NCI-H524 treated with DMSO at 0.1 percent for 48 hours (cell line): ENCODE results near the gene ZER1.

ENCODE experiments used
- DNase-seq: peaks from one replicate; lab custom pipeline; 2025; lab: John Stamatoyannopoulos, UW

The ZER1 gene

GRCh38 chr9:128690684-128691034, 81.1 kb downstream of the ZER1 start:
- no peak for DNase-seq

- DNase-seq: no peak
These were observed 81.7 kb downstream of the ZER1 start for GRCh38 chr9:128689820-128690683.

GRCh38 chr9:128689293-128689774, 82.4 kb downstream of the ZER1 start:
- no peak for DNase-seq

GRCh38 chr9:128688501-128689292, 83.0 kb downstream of the ZER1 start, which contains the start of gene SET:
Gene SET (plus strand): TSS chr9:128689222. CDS start chr9:128689583, 361 bp downstream.
- peak; percentile 57 for DNase-seq

GRCh38 chr9:128687453-128687852, 84.3 kb downstream of the ZER1 start:
- DNase-seq: no peak

GRCh38 chr9:128685636-128686489, 85.9 kb downstream of the ZER1 start:
- no peak for DNase-seq

- peak; percentile 65 for DNase-seq
These were observed 87.2 kb downstream of the ZER1 start for GRCh38 chr9:128684325-128685199.

- no peak for DNase-seq
These were observed 87.7 kb downstream of the ZER1 start for GRCh38 chr9:128684065-128684324.

GRCh38 chr9:128683340-128684064, 88.2 kb downstream of the ZER1 start:
- DNase-seq: no peak
